Gastrocnemius medialis (tissue), 4 donors: ENCODE data around the gene COPS8. TPM values are rescaled to one million over a fixed set of nuclear protein-coding genes. Genes with fewer than 3 reads are reported as not detected.

Experiments
- ATAC-seq, 2 donors: fragments of 150-250 bp; one replicate each; pipeline ENCODE4 v1.9.1; 2016
- DNase-seq, 2 donors: peaks; one replicate each; pipeline ENCODE4 v3.0.0-alpha.2; 2019
- H3K27ac ChIP-seq, 4 donors: fragments of 200-600 bp; sonication (generic); 1 replicate in 1 of 4; 2 replicates in 3 of 4; pipeline ENCODE4 v1.5.1; 2016 to 2018; ENCODE audit warnings: mild to moderate bottlenecking in 2 of 4, moderate library complexity in 1 of 4
- H3K27me3 ChIP-seq, 3 donors: fragments of 200-600 bp; sonication (generic) in 2 of 3; 1 replicate in 1 of 3; 2 replicates in 2 of 3; pipeline versions ENCODE4 v1.5.1 to v1.6.0; 2016 to 2019; ENCODE audit warnings: mild to moderate bottlenecking in 1 of 3, moderate library complexity in 1 of 3
- H3K36me3 ChIP-seq, 2 donors: fragments of 200-600 bp; sonication (generic) in 1 of 2; one replicate each; pipeline ENCODE4 v1.5.1; 2017 to 2018
- H3K4me1 ChIP-seq, 2 donors: fragments of 200-600 bp; sonication (generic) in 1 of 2; one replicate each; pipeline ENCODE4 v1.5.1; 2016 to 2017; ENCODE audit warnings: mild to moderate bottlenecking in 2 of 2
- H3K4me3 ChIP-seq, 4 donors: fragments of 200-600 bp; sonication (generic) in 3 of 4; 1 replicate in 1 of 4; 2 replicates in 3 of 4; pipeline ENCODE4 v1.5.1; 2016 to 2019; ENCODE audit warnings: mild to moderate bottlenecking in 2 of 4
- H3K9me3 ChIP-seq, 3 donors: fragments of 200-600 bp; sonication (generic) in 2 of 3; 1 replicate in 1 of 3; 2 replicates in 2 of 3; pipeline ENCODE4 v1.5.1; 2016 to 2019
- CTCF ChIP-seq, 5 experiments: fragments of 450-650 bp in 3 of 5; fragments of 200-600 bp in 2 of 5; sonication (generic) in 2 of 5; IDR thresholded peaks in 4 of 5; conservative IDR thresholded peaks in 1 of 5; 1 replicate in 4 of 5; 2 replicates in 1 of 5; pipeline ENCODE4 v1.5.1; 2016 to 2019; ENCODE audit warnings: antibody characterized with exemption in 5 of 5, mild to moderate bottlenecking in 3 of 5, moderate library complexity in 3 of 5
- POLR2A ChIP-seq, 2 donors: fragments of 450-650 bp; IDR thresholded peaks; one replicate each; pipeline ENCODE4 v1.6.1; 2017; ENCODE audit warnings: antibody characterized with exemption in 2 of 2, mild to moderate bottlenecking in 2 of 2, moderate library complexity in 2 of 2
- in situ Hi-C, 4 donors: fragments of 200-750 bp; cut with MboI; loops; one replicate each; pipeline versions ENCODE4 v1.15.0 to v1.8.0; 2017; ENCODE audit warnings: low sequenced_read_pairs in 4 of 4
- intact Hi-C: fragments of 100-400 bp; cut with DNase I; formaldehyde crosslinking; loops from one replicate; pipeline ENCODE4 v1.15.1; 2023; ENCODE audit warnings: low total_unique reads
- total RNA-seq, 4 donors: library from RNA; depleted of rRNA; stranded (reverse); fragments of >200 nt; gene quantifications; one replicate each; pipeline versions ENCODE4 v1.1.0 to v1.2.3, GENCODE V29; 2016

COPS8 gene
- 100 to 1,000 TPM; 353 to 709 (median 642) TPM for total RNA-seq

DNA sequence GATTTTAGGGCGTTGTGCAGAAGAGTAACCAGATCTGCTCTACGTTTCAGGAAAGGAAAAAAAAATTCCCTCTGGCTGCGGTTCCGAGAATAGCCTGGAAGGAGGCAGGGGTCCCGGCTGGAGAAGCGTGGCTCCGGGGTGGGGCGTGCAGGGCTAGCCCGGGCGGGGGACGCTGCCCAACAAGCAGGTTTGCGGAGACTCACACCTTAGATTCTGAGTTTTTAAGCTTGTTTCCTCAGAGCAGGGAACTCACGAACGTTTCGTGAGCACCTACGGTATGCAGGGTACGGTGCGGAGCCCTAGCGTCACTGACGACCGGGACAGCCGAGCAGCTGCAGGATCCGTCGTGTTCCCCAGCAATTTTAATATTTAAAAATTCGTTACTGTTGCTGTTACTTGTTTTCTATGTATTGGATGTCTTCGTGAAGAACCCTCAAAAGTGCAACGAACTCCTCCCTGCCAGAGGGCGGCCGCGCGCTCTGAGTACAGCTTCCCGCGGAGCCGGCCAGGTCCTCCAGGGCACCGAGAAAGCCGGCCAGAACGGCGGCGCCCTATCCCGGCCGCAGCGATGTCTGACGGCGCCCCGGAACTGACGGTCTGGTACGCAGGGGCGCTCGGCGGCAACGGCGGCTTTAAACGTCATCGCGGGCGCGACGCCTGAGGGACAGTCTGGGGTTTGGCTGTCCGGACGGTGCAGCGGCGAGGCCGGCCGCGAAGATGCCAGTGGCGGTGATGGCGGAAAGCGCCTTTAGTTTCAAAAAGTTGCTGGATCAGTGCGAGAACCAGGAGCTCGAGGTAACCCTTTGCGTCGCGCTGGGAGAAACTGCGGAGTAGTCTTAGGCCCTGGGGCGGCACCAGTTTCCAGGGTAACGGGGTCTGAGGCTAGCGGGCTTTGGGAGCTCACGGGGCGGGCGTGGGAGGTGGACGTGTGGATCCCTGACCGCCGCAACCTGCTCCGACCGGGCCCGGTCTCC is at the start of gene COPS8:
Gene COPS8 (plus strand): TSS at position 642 of the 974 bp plus-strand sequence. CDS start 76 bp downstream, at position 718.
- DNase-seq = peak; percentile 93 to 95
- peaks cover 46 to 51% of the 10 kb centered on the region in 2 donors for H3K4me1 ChIP-seq
- no peaks in the 10 kb centered on the region for H3K27me3 ChIP-seq
- intact Hi-C loops = loop anchor here (1.0 to 5.0 kb wide), 2 partner anchors 96 to 353 kb away; no protein-coding TSS in a partner anchor
- H3K4me3 ChIP-seq = peak within 1 kb of the TSS; percentile 76 to 94 (median 77)
- peaks cover 0 to 25% of the 10 kb centered on the region in 2 donors for H3K36me3 ChIP-seq
- TF ChIP-seq POLR2A (IDR thresholded peaks at IDR 0.05) (peak; percentile 99), CTCF (IDR thresholded peaks at IDR 0.05 in 4 of 5, conservative IDR thresholded peaks at IDR 0.05 in 1 of 5) (peak; percentile 30 to 47 (median 44))
- peak; percentile 87 to 94 for ATAC-seq
- no peaks in the 10 kb centered on the region for H3K9me3 ChIP-seq
- in situ Hi-C loops = no loop called here
- H3K27ac ChIP-seq = peak within 1 kb of the TSS; percentile 93 to 95 (median 94)

DNA sequence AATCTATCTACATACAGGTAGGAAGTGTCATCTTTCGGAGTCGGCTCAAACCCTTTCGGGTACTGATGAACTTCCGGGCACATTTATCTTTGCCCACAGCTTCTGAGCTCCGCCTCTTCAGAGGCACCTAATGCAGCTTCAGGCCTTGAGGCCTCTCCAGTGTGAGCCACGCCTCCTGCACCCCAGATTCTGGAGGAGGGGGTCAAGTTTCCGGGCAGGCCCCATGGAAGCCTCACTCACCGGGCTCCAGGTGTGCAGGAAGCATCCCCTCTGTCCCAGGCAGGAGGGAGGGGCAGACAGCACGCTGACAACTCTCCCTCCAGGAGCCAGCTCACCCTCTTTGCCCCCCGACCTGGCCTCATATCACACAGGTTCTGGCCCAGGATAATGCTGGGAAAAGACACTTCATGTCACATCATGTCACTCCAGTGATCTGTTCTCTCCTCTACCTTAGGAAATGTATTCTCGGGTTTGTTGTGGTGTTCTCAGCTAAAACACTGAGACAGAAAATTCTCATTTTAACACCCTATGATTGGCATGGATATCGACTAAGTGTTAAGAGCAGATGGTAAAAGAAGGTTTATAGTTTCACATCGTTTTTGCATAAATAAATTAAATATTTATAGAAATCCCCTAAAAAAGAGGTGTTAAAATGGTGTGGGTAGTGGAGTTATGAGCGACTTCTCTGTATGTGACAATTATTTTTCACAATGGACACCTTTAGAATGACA is 46.2 kb upstream of the COPS8 start:
- H3K27ac ChIP-seq = no peak overlapping the region
- intact Hi-C loops = no loop called here
- H3K4me3 ChIP-seq = no peak overlapping the region

GRCh38 chr2:237041231-237041630 is 44.5 kb upstream of the COPS8 start:
- no peak for TF ChIP-seq CTCF (IDR thresholded peaks at IDR 0.05 in 4 of 5, conservative IDR thresholded peaks at IDR 0.05 in 1 of 5)
- TF ChIP-seq POLR2A (IDR thresholded peaks at IDR 0.05) = no peak
- H3K4me3 ChIP-seq = no peak overlapping the region
- no peaks in the 10 kb centered on the region for H3K27me3 ChIP-seq
- intact Hi-C loops = no loop called here
- no peaks in the 10 kb centered on the region for H3K4me1 ChIP-seq
- ATAC-seq (no peak), DNase-seq (no peak)
- H3K36me3 ChIP-seq = no peaks in the 10 kb centered on the region
- H3K9me3 ChIP-seq = no peaks in the 10 kb centered on the region
- no peak overlapping the region for H3K27ac ChIP-seq
- in situ Hi-C loops = no loop called here

More for the DNA sequence above, 46.2 kb upstream of the COPS8 start:
- Histone ChIP-seq H3K9me3 (no peaks in the 10 kb centered on the region), H3K36me3 (no peaks in the 10 kb centered on the region), H3K27me3 (no peaks in the 10 kb centered on the region), H3K4me1 (no peaks in the 10 kb centered on the region)
- TF ChIP-seq CTCF (IDR thresholded peaks at IDR 0.05 in 4 of 5, conservative IDR thresholded peaks at IDR 0.05 in 1 of 5) (no peak), POLR2A (IDR thresholded peaks at IDR 0.05) (no peak)
- no peak for ATAC-seq
- in situ Hi-C loops = no loop called here
- DNase-seq = no peak

DNA sequence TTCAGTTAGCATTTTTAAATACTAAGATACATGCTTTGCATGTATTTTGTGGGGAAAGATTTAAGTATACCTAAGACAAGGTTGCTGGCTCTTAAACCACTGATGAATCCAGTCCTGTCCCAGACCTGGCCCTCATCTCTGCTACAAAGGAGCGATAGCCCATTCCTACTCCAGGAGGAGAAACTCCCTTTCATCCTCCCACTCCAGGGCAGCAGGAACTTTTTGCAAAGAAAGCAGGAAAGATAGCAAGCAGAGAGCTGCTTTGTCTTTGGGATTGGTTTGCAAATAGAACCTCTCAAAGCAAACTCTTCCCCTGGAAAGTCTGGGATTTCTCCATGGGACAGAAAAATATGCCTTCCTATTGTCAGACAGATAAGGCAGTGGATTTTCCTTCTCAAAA is 43.6 kb upstream of the COPS8 start:
- DNase-seq (no peak), ATAC-seq (no peak)
- in situ Hi-C loops (no loop called here), intact Hi-C loops (no loop called here)
- Histone ChIP-seq H3K4me3 (no peak overlapping the region), H3K36me3 (no peaks in the 10 kb centered on the region), H3K4me1 (no peaks in the 10 kb centered on the region), H3K27ac (no peak overlapping the region), H3K27me3 (no peaks in the 10 kb centered on the region), H3K9me3 (no peaks in the 10 kb centered on the region)
- TF ChIP-seq CTCF (IDR thresholded peaks at IDR 0.05 in 4 of 5, conservative IDR thresholded peaks at IDR 0.05 in 1 of 5) = no peak
- no peak for TF ChIP-seq POLR2A (IDR thresholded peaks at IDR 0.05)
